ENCODE measurements around the gene PNISR. TPM values are rescaled to one million over a fixed set of nuclear protein-coding genes. Genes with fewer than 3 reads are reported as not detected.
A peak's percentile ranks its signal among the peaks of the same experiment; 100 is the strongest.

Gene PNISR
- total and polyA plus RNA-seq, 2 of the 13 experiments (the other 11 are each of a cell fraction or from before 2014, with no cell fraction given) = 43.0 to 48.0 TPM

DNA sequence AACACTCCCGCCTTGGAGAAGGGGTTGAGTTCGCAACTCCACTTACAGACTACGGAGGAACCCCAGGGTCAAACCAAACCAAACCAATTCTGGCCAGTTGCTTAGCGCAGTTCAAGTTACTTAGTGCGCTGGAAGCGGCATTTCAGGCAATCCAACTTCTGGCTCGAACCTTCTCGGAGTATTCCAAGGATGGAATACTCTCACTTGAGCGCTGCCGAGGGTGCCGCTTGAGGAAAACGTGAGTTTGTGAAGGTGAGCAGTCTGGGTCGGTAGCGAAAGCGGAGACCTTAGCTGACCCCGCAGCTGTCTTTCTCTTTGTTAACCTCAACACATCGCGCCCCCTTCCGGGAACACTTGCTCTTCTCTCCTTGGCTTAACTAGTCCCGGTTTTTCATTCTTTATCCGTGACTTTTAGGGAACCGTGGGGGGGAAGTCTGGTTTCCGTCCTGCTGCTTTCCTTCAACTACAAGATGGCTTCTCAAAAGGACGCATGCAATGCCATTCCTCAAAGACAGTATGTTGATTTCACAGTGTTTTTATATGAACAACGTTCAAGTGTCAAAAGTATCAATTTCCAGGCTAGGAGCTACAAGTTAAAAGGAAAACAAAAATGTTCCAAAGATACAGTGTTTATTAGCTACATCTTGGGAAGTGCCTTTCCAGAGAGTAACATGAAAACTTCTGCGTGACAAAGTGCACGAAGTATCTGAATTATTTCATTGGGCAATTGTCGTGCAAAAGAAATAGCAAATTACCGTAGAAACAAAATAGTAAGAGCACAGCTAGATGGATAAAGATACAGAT lies 741 bp upstream of the PNISR start (continued):
- TF ChIP-seq SIN3B (IDR thresholded peaks at IDR 0.05; ENCODE audit: low read length) (no peak), JARID2 (CRISPR knock-in tag; IDR thresholded peaks at IDR 0.05; ENCODE audit: insufficient replicate concordance) (peak; percentile 33), SOX6 (IDR thresholded peaks at IDR 0.05) (no peak), SOX6 (CRISPR knock-in tag; IDR thresholded peaks at IDR 0.05) (peak; percentile 57), ZNF564 (CRISPR knock-in tag; IDR thresholded peaks at IDR 0.05) (no peak), ZFP36 (IDR thresholded peaks at IDR 0.05; ENCODE audit: borderline replicate concordance, low read depth, low read length, partially characterized antibody) (no peak), ZNF569 (CRISPR knock-in tag; IDR thresholded peaks at IDR 0.05; ENCODE audit: borderline replicate concordance) (no peak), FOXP1 (IDR thresholded peaks at IDR 0.05) (no peak), FOXP1 (CRISPR knock-in tag; IDR thresholded peaks at IDR 0.05) (no peak), ZNF891 (CRISPR knock-in tag; IDR thresholded peaks at IDR 0.05) (peak; percentile 38; the same call in 1 of the 2 replicates), PLRG1 (conservative IDR thresholded peaks at IDR 0.05) (no peak), KAT2B (IDR thresholded peaks at IDR 0.05; ENCODE audit: borderline replicate concordance, low read depth, low read length) (no peak), FOXO1 (CRISPR knock-in tag; IDR thresholded peaks at IDR 0.05) (no peak), CCDC6 (CRISPR knock-in tag; IDR thresholded peaks at IDR 0.05) (no peak), RBM39 (IDR thresholded peaks at IDR 0.05; ENCODE audit: low read depth, low read length, poor library complexity, severe bottlenecking) (no peak), ZNF672 (CRISPR knock-in tag; IDR thresholded peaks at IDR 0.05) (no peak), ZNF530 (CRISPR knock-in tag; IDR thresholded peaks at IDR 0.05; ENCODE audit: low read depth) (no peak), JUNB (CRISPR knock-in tag; IDR thresholded peaks at IDR 0.05; ENCODE audit: borderline replicate concordance) (no peak)
- TF ChIP-seq, protein P1, sequence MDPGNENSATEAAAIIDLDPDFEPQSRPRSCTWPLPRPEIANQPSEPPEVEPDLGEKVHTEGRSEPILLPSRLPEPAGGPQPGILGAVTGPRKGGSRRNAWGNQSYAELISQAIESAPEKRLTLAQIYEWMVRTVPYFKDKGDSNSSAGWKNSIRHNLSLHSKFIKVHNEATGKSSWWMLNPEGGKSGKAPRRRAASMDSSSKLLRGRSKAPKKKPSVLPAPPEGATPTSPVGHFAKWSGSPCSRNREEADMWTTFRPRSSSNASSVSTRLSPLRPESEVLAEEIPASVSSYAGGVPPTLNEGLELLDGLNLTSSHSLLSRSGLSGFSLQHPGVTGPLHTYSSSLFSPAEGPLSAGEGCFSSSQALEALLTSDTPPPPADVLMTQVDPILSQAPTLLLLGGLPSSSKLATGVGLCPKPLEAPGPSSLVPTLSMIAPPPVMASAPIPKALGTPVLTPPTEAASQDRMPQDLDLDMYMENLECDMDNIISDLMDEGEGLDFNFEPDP (CRISPR knock-in tag; conservative IDR thresholded peaks at IDR 0.05) = no peak
- TF ChIP-seq, protein P2, sequence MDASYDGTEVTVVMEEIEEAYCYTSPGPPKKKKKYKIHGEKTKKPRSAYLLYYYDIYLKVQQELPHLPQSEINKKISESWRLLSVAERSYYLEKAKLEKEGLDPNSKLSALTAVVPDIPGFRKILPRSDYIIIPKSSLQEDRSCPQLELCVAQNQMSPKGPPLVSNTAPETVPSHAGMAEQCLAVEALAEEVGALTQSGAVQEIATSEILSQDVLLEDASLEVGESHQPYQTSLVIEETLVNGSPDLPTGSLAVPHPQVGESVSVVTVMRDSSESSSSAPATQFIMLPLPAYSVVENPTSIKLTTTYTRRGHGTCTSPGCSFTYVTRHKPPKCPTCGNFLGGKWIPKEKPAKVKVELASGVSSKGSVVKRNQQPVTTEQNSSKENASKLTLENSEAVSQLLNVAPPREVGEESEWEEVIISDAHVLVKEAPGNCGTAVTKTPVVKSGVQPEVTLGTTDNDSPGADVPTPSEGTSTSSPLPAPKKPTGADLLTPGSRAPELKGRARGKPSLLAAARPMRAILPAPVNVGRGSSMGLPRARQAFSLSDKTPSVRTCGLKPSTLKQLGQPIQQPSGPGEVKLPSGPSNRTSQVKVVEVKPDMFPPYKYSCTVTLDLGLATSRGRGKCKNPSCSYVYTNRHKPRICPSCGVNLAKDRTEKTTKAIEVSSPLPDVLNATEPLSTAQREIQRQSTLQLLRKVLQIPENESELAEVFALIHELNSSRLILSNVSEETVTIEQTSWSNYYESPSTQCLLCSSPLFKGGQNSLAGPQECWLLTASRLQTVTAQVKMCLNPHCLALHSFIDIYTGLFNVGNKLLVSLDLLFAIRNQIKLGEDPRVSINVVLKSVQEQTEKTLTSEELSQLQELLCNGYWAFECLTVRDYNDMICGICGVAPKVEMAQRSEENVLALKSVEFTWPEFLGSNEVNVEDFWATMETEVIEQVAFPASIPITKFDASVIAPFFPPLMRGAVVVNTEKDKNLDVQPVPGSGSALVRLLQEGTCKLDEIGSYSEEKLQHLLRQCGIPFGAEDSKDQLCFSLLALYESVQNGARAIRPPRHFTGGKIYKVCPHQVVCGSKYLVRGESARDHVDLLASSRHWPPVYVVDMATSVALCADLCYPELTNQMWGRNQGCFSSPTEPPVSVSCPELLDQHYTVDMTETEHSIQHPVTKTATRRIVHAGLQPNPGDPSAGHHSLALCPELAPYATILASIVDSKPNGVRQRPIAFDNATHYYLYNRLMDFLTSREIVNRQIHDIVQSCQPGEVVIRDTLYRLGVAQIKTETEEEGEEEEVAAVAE (CRISPR knock-in tag; IDR thresholded peaks at IDR 0.05; ENCODE audit: borderline replicate concordance) = no peak
- TF ChIP-seq, protein P3, sequence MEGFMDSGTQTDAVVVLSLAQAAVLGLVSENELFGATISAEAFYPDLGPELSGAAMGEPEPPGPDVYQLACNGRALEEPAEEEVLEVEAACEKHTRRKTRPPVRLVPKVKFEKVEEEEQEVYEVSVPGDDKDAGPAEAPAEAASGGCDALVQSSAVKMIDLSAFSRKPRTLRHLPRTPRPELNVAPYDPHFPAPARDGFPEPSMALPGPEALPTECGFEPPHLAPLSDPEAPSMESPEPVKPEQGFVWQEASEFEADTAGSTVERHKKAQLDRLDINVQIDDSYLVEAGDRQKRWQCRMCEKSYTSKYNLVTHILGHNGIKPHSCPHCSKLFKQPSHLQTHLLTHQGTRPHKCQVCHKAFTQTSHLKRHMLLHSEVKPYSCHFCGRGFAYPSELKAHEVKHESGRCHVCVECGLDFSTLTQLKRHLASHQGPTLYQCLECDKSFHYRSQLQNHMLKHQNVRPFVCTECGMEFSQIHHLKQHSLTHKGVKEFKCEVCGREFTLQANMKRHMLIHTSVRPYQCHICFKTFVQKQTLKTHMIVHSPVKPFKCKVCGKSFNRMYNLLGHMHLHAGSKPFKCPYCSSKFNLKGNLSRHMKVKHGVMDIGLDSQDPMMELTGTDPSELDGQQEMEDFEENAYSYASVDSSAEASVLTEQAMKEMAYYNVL (CRISPR knock-in tag; IDR thresholded peaks at IDR 0.05; ENCODE audit: borderline replicate concordance) = no peak
- TF ChIP-seq, protein P4, sequence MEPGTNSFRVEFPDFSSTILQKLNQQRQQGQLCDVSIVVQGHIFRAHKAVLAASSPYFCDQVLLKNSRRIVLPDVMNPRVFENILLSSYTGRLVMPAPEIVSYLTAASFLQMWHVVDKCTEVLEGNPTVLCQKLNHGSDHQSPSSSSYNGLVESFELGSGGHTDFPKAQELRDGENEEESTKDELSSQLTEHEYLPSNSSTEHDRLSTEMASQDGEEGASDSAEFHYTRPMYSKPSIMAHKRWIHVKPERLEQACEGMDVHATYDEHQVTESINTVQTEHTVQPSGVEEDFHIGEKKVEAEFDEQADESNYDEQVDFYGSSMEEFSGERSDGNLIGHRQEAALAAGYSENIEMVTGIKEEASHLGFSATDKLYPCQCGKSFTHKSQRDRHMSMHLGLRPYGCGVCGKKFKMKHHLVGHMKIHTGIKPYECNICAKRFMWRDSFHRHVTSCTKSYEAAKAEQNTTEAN (CRISPR knock-in tag; conservative IDR thresholded peaks at IDR 0.05) = no peak

All from HepG2 (cell line).